SK-N-SH (cell line): ENCODE results near the gene SPATA21. TPM values are rescaled to one million over a fixed set of nuclear protein-coding genes. Genes with fewer than 3 reads are reported as not detected.
"Not testable (repeated sequence)": the region's sequence is repeated elsewhere in the genome, so short reads cannot be mapped to it uniquely, and the experiment has no call there.

ENCODE experiments used
- CTCF ChIA-PET: fragments of 300-600, 350-600 bp; formaldehyde crosslinking; extraction: SDS; loops from one replicate; lab custom pipeline; 2021; lab: Yijun Ruan, JAX
- POLR2A ChIA-PET: fragments of 350-600 bp; sonication (Branson Sonifier 250); formaldehyde crosslinking; extraction: SDS; loops from one replicate; lab custom pipeline; 2020; ENCODE audit warnings: antibody characterized with exemption, inconsistent platforms; lab: Yijun Ruan, JAX
- DNase-seq: peaks from one replicate; pipeline ENCODE4 v3.0.0; 2012
- H2AFZ ChIP-seq: fragments of 200-600 bp; sonication (generic); 2 replicates; pipeline ENCODE4 v1.8.1; 2016; ENCODE audit warnings: antibody characterized with exemption, mild to moderate bottlenecking, low read depth
- H3F3A ChIP-seq: fragments of 200-600 bp; sonication (generic); replicated peaks from 2 replicates; pipeline ENCODE3; 2016; ENCODE audit warnings: antibody characterized with exemption, mild to moderate bottlenecking; ENCODE audit not compliant: insufficient read depth
- H3K27ac ChIP-seq, 2 experiments: fragments of 200-500 bp in 1 of 2; fragments of 200-600 bp in 1 of 2; sonication (Bioruptor generic) in 1 of 2; sonication (generic), shearing (Covaris generic) in 1 of 2; 2 replicates each; pipeline versions ENCODE4 v1.5.1 to v1.6.1; 2014 to 2016; ENCODE audit warnings: low read depth in 2 of 2, inconsistent platforms in 1 of 2, low read length in 1 of 2, mild to moderate bottlenecking in 1 of 2, mixed read lengths in 1 of 2
- H3K27me3 ChIP-seq: fragments of 200-600 bp; sonication (generic), shearing (Covaris generic); 2 replicates; pipeline ENCODE4 v1.6.1; 2016; ENCODE audit warnings: mixed run types; ENCODE audit not compliant: insufficient read depth
- H3K36me3 ChIP-seq, 2 experiments: fragments of 200-500 bp in 1 of 2; fragments of 200-600 bp in 1 of 2; sonication (Bioruptor generic) in 1 of 2; sonication (generic) in 1 of 2; replicated peaks in 1 of 2; 2 replicates each; pipeline versions ENCODE3 to v1.5.1; 2014 to 2016; ENCODE audit warnings: low read length in 1 of 2, mild to moderate bottlenecking in 1 of 2; ENCODE audit not compliant: insufficient read depth in 2 of 2, control insufficient read depth in 1 of 2
- H3K4me1 ChIP-seq, 2 experiments: fragments of 200-500 bp in 1 of 2; fragments of 200-600 bp in 1 of 2; sonication (Bioruptor generic) in 1 of 2; sonication (generic), shearing (Covaris generic) in 1 of 2; 2 replicates each; pipeline versions ENCODE4 v1.5.1 to v1.6.1; 2014 to 2016; ENCODE audit warnings: low read depth in 1 of 2, low read length in 1 of 2, mixed run types in 1 of 2; ENCODE audit not compliant: insufficient read depth in 2 of 2, control insufficient read depth in 1 of 2
- H3K4me2 ChIP-seq: fragments of 200-600 bp; sonication (generic), shearing (Covaris generic); 2 replicates; pipeline ENCODE4 v1.6.1; 2017; ENCODE audit warnings: mixed run types
- H3K4me3 ChIP-seq, 2 experiments: fragments of 200-500 bp in 1 of 2; fragments of 200-600 bp in 1 of 2; sonication (Bioruptor generic) in 1 of 2; sonication (generic), shearing (Covaris generic) in 1 of 2; 2 replicates each; pipeline versions ENCODE4 v1.5.1 to v1.8.1; 2014 to 2016; ENCODE audit warnings: low read depth in 2 of 2, inconsistent platforms in 1 of 2, low read length in 1 of 2, mild to moderate bottlenecking in 1 of 2, mixed read lengths in 1 of 2, moderate library complexity in 1 of 2
- H3K79me2 ChIP-seq: fragments of 200-600 bp; sonication (generic); 2 replicates; pipeline ENCODE4 v1.8.1; 2017; ENCODE audit warnings: mild to moderate bottlenecking; ENCODE audit not compliant: insufficient read depth
- H3K9ac ChIP-seq: fragments of 200-600 bp; sonication (generic); 2 replicates; pipeline ENCODE4 v1.6.1; 2017; ENCODE audit warnings: mixed run types
- H3K9me2 ChIP-seq: fragments of 200-600 bp; sonication (generic); 2 replicates; pipeline ENCODE4 v1.6.1; 2017; ENCODE audit warnings: mixed run types
- H3K9me3 ChIP-seq: fragments of 200-600 bp; sonication (generic); 2 replicates; pipeline ENCODE4 v1.6.1; 2017; ENCODE audit warnings: mixed run types, mild to moderate bottlenecking, moderate library complexity
- H4K20me1 ChIP-seq: fragments of 200-600 bp; sonication (generic); 2 replicates; pipeline ENCODE4 v1.6.1; 2017; ENCODE audit warnings: mild to moderate bottlenecking, mixed run types; ENCODE audit not compliant: insufficient read depth
- FOXJ3 ChIP-seq: sonication (generic); formaldehyde crosslinking; IDR thresholded peaks from 2 replicates; pipeline ENCODE4 v1.5.1; 2020; ENCODE audit warnings: mild to moderate bottlenecking, missing genetic modification reagents
- NFIC ChIP-seq: IDR thresholded peaks from 2 replicates; pipeline ENCODE4 v1.4.0; 2012; ENCODE audit warnings: borderline replicate concordance
- NRF1 ChIP-seq: IDR thresholded peaks from 2 replicates; pipeline ENCODE4 v1.6.1; 2012; ENCODE audit warnings: low read depth, mild to moderate bottlenecking, low read length
- REST ChIP-seq: IDR thresholded peaks from 2 replicates; pipeline ENCODE4 v1.6.1; 2012; ENCODE audit warnings: mild to moderate bottlenecking, low read depth, low read length, moderate library complexity
- TEAD4 ChIP-seq: IDR thresholded peaks from 2 replicates; pipeline ENCODE4 v1.4.0; 2012; ENCODE audit warnings: mild to moderate bottlenecking, borderline replicate concordance; ENCODE audit not compliant: insufficient read depth
- YY1 ChIP-seq: IDR thresholded peaks from 2 replicates; pipeline ENCODE4 v1.4.0; 2012; ENCODE audit warnings: low read depth, mild to moderate bottlenecking
- WGBS: methylation state at CpG from one replicate; pipeline ENCODE4 v1.1.6; 2017; ENCODE audit warnings: low lambda C conversion rate; 5-methylcytosine and 5-hydroxymethylcytosine counted together
- polyA plus RNA-seq, 3 experiments: library from polyadenylated mRNA; depleted of rRNA; stranded (reverse); fragments of >200 nt; gene quantifications; 2 replicates each; pipeline ENCODE4 v1.2.3, GENCODE V29; 2012
- TF ChIP-seq, protein P1 (sequence below): IDR thresholded peaks from 2 replicates; pipeline ENCODE4; 2012
- TF ChIP-seq, protein P2 (sequence below): IDR thresholded peaks from 2 replicates; pipeline ENCODE4 v1.4.0; 2012; ENCODE audit warnings: low read depth, borderline replicate concordance

The SPATA21 gene, protein sequence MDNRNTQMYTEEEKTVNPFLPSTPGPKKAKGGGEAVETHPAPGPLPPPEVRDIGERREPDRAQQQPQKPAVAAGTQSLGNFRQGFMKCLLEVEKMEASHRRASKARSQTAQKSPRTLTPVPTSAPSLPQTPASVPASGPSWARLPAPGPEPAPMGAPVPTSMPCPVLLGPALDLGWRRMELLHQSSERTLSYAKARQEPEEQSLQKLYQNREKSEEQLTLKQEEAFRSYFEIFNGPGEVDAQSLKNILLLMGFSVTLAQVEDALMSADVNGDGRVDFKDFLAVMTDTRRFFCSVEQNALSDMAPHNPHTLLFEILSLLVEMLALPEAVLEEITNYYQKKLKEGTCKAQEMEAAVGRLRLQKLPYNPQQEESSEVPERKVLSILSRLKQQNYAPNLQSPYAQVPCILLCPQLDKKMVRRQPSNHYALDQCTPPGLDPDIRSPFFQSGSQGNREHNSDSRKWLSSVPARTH
- polyA plus RNA-seq (2012; rRNA removed), result 0.10 TPM in 1 of 2 replicates, not detected in the other
- polyA plus RNA-seq (2012; cell fraction: cytosol; rRNA removed), result 0.08 TPM in 2 replicates
- polyA plus RNA-seq (2012; cell fraction: nucleus; rRNA removed), result 0.05 and 0.18 TPM in 2 replicates

DNA sequence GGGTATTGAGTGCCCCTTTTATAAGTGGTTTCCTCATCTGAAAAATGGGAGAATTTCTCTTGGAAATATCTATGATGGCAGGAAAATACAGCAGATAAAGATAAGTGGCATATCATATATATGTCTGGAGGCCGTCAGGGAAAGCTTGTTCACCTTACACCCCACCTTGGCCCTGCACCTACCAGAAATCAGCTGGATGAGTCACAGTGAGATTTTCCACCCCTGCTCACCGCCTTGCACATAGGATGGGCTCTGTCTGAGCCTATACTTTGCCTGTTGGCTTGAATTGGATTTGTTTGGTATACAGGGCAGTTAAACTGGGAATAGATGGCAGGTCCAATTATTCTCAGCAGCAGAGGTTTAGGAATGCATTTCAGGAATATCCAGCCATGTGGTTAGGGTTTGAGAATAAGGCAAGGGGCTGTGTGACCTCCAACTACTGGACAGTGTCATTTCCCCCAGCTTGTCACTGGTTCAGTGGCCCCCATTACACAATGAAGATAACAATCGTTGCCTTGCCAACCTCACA lies at the start of gene SPATA21:
SPATA21 (minus strand) TSS at position 479 of the 529 bp plus-strand sequence. CDS start 6,053 bp downstream, outside the sequence.
- H4K20me1 ChIP-seq, result no peaks in the 10 kb centered on the region
- H3K4me1 ChIP-seq, result peaks cover 3 to 6% of the 10 kb centered on the region in 2 experiments; a peak in 1 of 4 replicates
- no peak within 1 kb of the TSS for H3K4me2 ChIP-seq
- peaks cover 0 to under 1% of the 10 kb centered on the region in 2 experiments for H3K36me3 ChIP-seq
- no peaks in the 10 kb centered on the region for H3K9me3 ChIP-seq
- peaks cover 8% of the 10 kb centered on the region for H3F3A ChIP-seq
- no peak within 1 kb of the TSS for H3K27ac ChIP-seq
- H2AFZ ChIP-seq, result no peak within 1 kb of the TSS
- H3K4me3 ChIP-seq, result no peak within 1 kb of the TSS
- POLR2A ChIA-PET, result no interaction called here
- no peaks in the 10 kb centered on the region for H3K27me3 ChIP-seq
- TF ChIP-seq YY1 (no peak), FOXJ3 (CRISPR knock-in tag) (no peak), NRF1 (no peak), REST (no peak), NFIC (no peak), TEAD4 (no peak)
- TF ChIP-seq, protein P1, sequence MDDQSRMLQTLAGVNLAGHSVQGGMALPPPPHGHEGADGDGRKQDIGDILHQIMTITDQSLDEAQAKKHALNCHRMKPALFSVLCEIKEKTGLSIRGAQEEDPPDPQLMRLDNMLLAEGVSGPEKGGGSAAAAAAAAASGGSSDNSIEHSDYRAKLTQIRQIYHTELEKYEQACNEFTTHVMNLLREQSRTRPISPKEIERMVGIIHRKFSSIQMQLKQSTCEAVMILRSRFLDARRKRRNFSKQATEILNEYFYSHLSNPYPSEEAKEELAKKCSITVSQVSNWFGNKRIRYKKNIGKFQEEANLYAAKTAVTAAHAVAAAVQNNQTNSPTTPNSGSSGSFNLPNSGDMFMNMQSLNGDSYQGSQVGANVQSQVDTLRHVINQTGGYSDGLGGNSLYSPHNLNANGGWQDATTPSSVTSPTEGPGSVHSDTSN, result no peak
- TF ChIP-seq, protein P2, sequence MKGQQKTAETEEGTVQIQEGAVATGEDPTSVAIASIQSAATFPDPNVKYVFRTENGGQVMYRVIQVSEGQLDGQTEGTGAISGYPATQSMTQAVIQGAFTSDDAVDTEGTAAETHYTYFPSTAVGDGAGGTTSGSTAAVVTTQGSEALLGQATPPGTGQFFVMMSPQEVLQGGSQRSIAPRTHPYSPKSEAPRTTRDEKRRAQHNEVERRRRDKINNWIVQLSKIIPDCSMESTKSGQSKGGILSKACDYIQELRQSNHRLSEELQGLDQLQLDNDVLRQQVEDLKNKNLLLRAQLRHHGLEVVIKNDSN, result no peak
- TF ChIP-seq, all 33 proteins: peak for 0
- Histone ChIP-seq H3K9me2 (no peaks in the 10 kb centered on the region), H3K79me2 (peaks cover 15% of the 10 kb centered on the region), H3K9ac (no peak within 1 kb of the TSS)
- WGBS, result 53% methylated on average over 3 of the region's 3 CpGs
- CTCF ChIA-PET, result no interaction called here
- no peak for DNase-seq

- CTCF ChIA-PET, H3K4me3 ChIP-seq, H3K4me2 ChIP-seq, H3K27me3 ChIP-seq, H3K9me3 ChIP-seq, H3K4me1 ChIP-seq, H3K27ac ChIP-seq, H4K20me1 ChIP-seq, H3K79me2 ChIP-seq, H3K9ac ChIP-seq, H3K9me2 ChIP-seq, H2AFZ ChIP-seq, H3F3A ChIP-seq, POLR2A ChIA-PET, DNase-seq: not testable (repeated sequence)
- peaks cover 10 to 16% of the 10 kb centered on the region in 2 experiments for H3K36me3 ChIP-seq
These were observed 49.8 kb upstream of the SPATA21 start for GRCh38 chr1:16487011-16487410.

- POLR2A ChIA-PET, CTCF ChIA-PET: not testable (repeated sequence)
- WGBS, result no CpG with 5 or more reads among the region's 8 CpGs
These were observed 49.1 kb upstream of the SPATA21 start for GRCh38 chr1:16486316-16486715.

More at GRCh38 chr1:16486316-16486715, 49.1 kb upstream of the SPATA21 start:
- H3K79me2 ChIP-seq, H3K9me2 ChIP-seq, H4K20me1 ChIP-seq, H3K4me2 ChIP-seq, H3K9ac ChIP-seq, H3K9me3 ChIP-seq, DNase-seq, H3K4me1 ChIP-seq, H3K4me3 ChIP-seq, H3K27ac ChIP-seq, H3K27me3 ChIP-seq, H3F3A ChIP-seq, H2AFZ ChIP-seq: not testable (repeated sequence)
- H3K36me3 ChIP-seq, result peaks cover 12 to 16% of the 10 kb centered on the region in 2 experiments
